GM23338 (cell line): Measurements from ENCODE around the gene S100A5. TPM values are rescaled to one million over a fixed set of nuclear protein-coding genes. Genes with fewer than 3 reads are reported as not detected.

ENCODE experiments used
- ATAC-seq: fragments of 200-7000 bp; cut with Tn5 transposase; 3 replicates; pipeline ENCODE4 v1.9.1; 2020
- DNase-seq: peaks from one replicate; pipeline ENCODE4 v3.0.0-alpha.2; 2015; ENCODE audit warnings: low spot score
- H2AFZ ChIP-seq: fragments of 200-600 bp; sonication (generic); 2 replicates; pipeline ENCODE4 v1.8.0; 2016; ENCODE audit warnings: antibody characterized with exemption, mild to moderate bottlenecking, moderate library complexity
- H3F3A ChIP-seq: fragments of 200-600 bp; sonication (generic); replicated peaks from 2 replicates; pipeline ENCODE4 v1.8.0; 2017; ENCODE audit warnings: antibody characterized with exemption, mixed run types, low read depth
- H3K27ac ChIP-seq: fragments of 200-600 bp; sonication (generic); 2 replicates; pipeline ENCODE4 v1.6.1; 2016; ENCODE audit warnings: low read depth
- H3K27me3 ChIP-seq: fragments of 200-600 bp; sonication (generic); 2 replicates; pipeline ENCODE4 v1.8.0; 2016; ENCODE audit warnings: mild to moderate bottlenecking, mixed run types, moderate library complexity; ENCODE audit not compliant: insufficient read depth
- H3K36me3 ChIP-seq: fragments of 200-600 bp; sonication (generic); 2 replicates; pipeline ENCODE4 v1.8.0; 2016; ENCODE audit warnings: mild to moderate bottlenecking; ENCODE audit not compliant: insufficient read depth
- H3K4me1 ChIP-seq: fragments of 200-600 bp; sonication (generic); 2 replicates; pipeline ENCODE4 v1.8.0; 2016; ENCODE audit warnings: mild to moderate bottlenecking, moderate library complexity; ENCODE audit not compliant: insufficient read depth
- H3K4me2 ChIP-seq: fragments of 200-600 bp; sonication (generic); 2 replicates; pipeline ENCODE4 v1.7.1; 2017; ENCODE audit warnings: mixed run types
- H3K4me3 ChIP-seq: fragments of 200-600 bp; sonication (generic); 2 replicates; pipeline ENCODE4 v1.6.1; 2016; ENCODE audit warnings: mixed run types
- H3K79me2 ChIP-seq: fragments of 200-600 bp; sonication (generic); replicated peaks from 2 replicates; pipeline ENCODE4 v1.8.0; 2017; ENCODE audit warnings: mild to moderate bottlenecking; ENCODE audit not compliant: insufficient read depth
- H3K9me2 ChIP-seq: fragments of 200-600 bp; sonication (generic); 2 replicates; pipeline ENCODE4 v1.8.0; 2017; ENCODE audit not compliant: insufficient read depth
- H4K20me1 ChIP-seq: fragments of 200-600 bp; sonication (generic); replicated peaks from 2 replicates; pipeline ENCODE4 v1.8.0; 2017; ENCODE audit warnings: mild to moderate bottlenecking; ENCODE audit not compliant: insufficient read depth
- H3K27ac Mint-ChIP-seq: 2 replicates; pipeline ENCODE4 v1.8.0; 2020; ENCODE audit warnings: inconsistent platforms, mild to moderate bottlenecking, moderate library complexity, mixed read lengths
- H3K27me3 Mint-ChIP-seq: 3 replicates; pipeline ENCODE4 v1.8.0; 2022; ENCODE audit warnings: low read depth, mild to moderate bottlenecking, moderate library complexity, mixed read lengths, inconsistent platforms; ENCODE audit not compliant: insufficient read depth, poor library complexity
- H3K36me3 Mint-ChIP-seq: 3 replicates; pipeline ENCODE4 v1.8.0; 2021; ENCODE audit warnings: low read depth, mild to moderate bottlenecking, inconsistent platforms, moderate library complexity, mixed read lengths
- H3K4me1 Mint-ChIP-seq: 3 replicates; pipeline ENCODE4 v1.8.0; 2020; ENCODE audit warnings: mild to moderate bottlenecking, inconsistent platforms, mixed read lengths
- H3K4me3 Mint-ChIP-seq: 3 replicates; pipeline ENCODE4 v1.8.0; 2021; ENCODE audit warnings: moderate library complexity, mild to moderate bottlenecking, inconsistent platforms, mixed read lengths
- H3K9me3 Mint-ChIP-seq: 3 replicates; pipeline ENCODE4 v1.8.0; 2020; ENCODE audit warnings: moderate library complexity, mild to moderate bottlenecking, inconsistent platforms, mixed read lengths
- CREB1 ChIP-seq: fragments of 250-450 bp; sonication (Bioruptor Pico); IDR thresholded peaks from 2 replicates; pipeline ENCODE4 v1.5.0; 2020; ENCODE audit warnings: low read depth, mild to moderate bottlenecking, moderate library complexity
- CTCF ChIP-seq, 2 experiments: fragments of 200-600 bp in 1 of 2; sonication (generic) in 1 of 2; conservative IDR thresholded peaks; 2 replicates each; pipeline versions ENCODE4 v1.5.1 to v1.6.1; 2016 to 2017; ENCODE audit warnings: antibody characterized with exemption in 2 of 2, low read depth in 2 of 2, mild to moderate bottlenecking in 2 of 2, moderate library complexity in 1 of 2
- ETS1 ChIP-seq: IDR thresholded peaks from 2 replicates; pipeline ENCODE4 v1.6.1; 2016; ENCODE audit warnings: antibody characterized with exemption
- EZH2 ChIP-seq: fragments of 200-600 bp; sonication (generic); IDR thresholded peaks from one replicate; pipeline ENCODE4 v1.8.0; 2017; ENCODE audit warnings: antibody characterized with exemption, mild to moderate bottlenecking, low read depth; ENCODE audit not compliant: unreplicated experiment
- EZH2phosphoT487 ChIP-seq: fragments of 200-600 bp; sonication (generic); IDR thresholded peaks from one replicate; pipeline ENCODE4 v1.8.1; 2018; ENCODE audit warnings: antibody characterized with exemption; ENCODE audit not compliant: unreplicated experiment
- JUNB ChIP-seq: IDR thresholded peaks from one replicate; pipeline ENCODE4 v1.6.1; 2016; ENCODE audit warnings: antibody characterized with exemption; ENCODE audit not compliant: unreplicated experiment
- NANOG ChIP-seq: IDR thresholded peaks from 2 replicates; pipeline ENCODE4 v1.6.1; 2016; ENCODE audit warnings: antibody characterized with exemption, borderline replicate concordance
- POLR2AphosphoS5 ChIP-seq: IDR thresholded peaks from 2 replicates; pipeline ENCODE4 v1.6.1; 2016; ENCODE audit warnings: antibody characterized with exemption, low read depth
- REST ChIP-seq: IDR thresholded peaks from one replicate; pipeline ENCODE4 v1.6.1; 2018; ENCODE audit warnings: antibody characterized with exemption; ENCODE audit not compliant: unreplicated experiment
- STAT1 ChIP-seq: IDR thresholded peaks from one replicate; pipeline ENCODE4 v1.6.1; 2016; ENCODE audit warnings: antibody characterized with exemption; ENCODE audit not compliant: unreplicated experiment
- ZNF114 ChIP-seq: fragments of 250-450 bp; sonication (Bioruptor Pico); IDR thresholded peaks from 2 replicates; pipeline ENCODE4 v1.5.0; 2020; ENCODE audit warnings: mild to moderate bottlenecking, moderate library complexity
- ZNF331 ChIP-seq: fragments of 250-450 bp; sonication (Bioruptor Pico); IDR thresholded peaks from 2 replicates; pipeline ENCODE4 v1.5.0; 2020; ENCODE audit warnings: low read depth, mild to moderate bottlenecking, moderate library complexity
- ZNF462 ChIP-seq: fragments of 250-450 bp; sonication (Bioruptor Pico); IDR thresholded peaks from 2 replicates; pipeline ENCODE4 v1.5.0; 2020; ENCODE audit warnings: mild to moderate bottlenecking, moderate library complexity
- polyA plus RNA-seq: library from polyadenylated mRNA; unstranded; fragments of >200 nt; fragmentation: Nextera tagmentation; extraction: Ambion mirVana; gene quantifications from 2 replicates; pipeline ENCODE4 v1.2.1, GENCODE V29; 2016
- total RNA-seq: library from RNA; depleted of rRNA; stranded (reverse); fragments of >200 nt; shearing (Covaris generic); gene quantifications from 2 replicates; pipeline ENCODE4 v1.2.3, GENCODE V29; 2014

The S100A5 gene
- total and polyA plus RNA-seq, 2 experiments from 2014 or later: 0.47 TPM; not detected in 1

GRCh38 chr1:153553096-153553495 is 12.4 kb upstream of the S100A5 start:
- Mint-ChIP-seq H3K27me3 (peaks cover 16% of the 10 kb centered on the region), H3K4me3 (no peak overlapping the region), H3K36me3 (no peaks in the 10 kb centered on the region), H3K9me3 (no peaks in the 10 kb centered on the region), H3K27ac (no peak overlapping the region), H3K4me1 (peaks cover 31% of the 10 kb centered on the region)
- no peaks in the 10 kb centered on the region for H3F3A ChIP-seq
- H3K27ac ChIP-seq: no peak overlapping the region
- no peak overlapping the region for H2AFZ ChIP-seq
- H3K4me3 ChIP-seq: no peak overlapping the region
- H3K36me3 ChIP-seq: no peaks in the 10 kb centered on the region
- TF ChIP-seq JUNB (no peak), EZH2 (no peak), ZNF331 (CRISPR knock-in tag) (no peak), CTCF (conservative IDR thresholded peaks at IDR 0.05; ENCODE audit: low read depth in 2 of 2) (no peak), EZH2phosphoT487 (no peak), POLR2AphosphoS5 (no peak), ZNF462 (no peak), REST (no peak), ZNF114 (CRISPR knock-in tag) (no peak), NANOG (no peak), CREB1 (CRISPR knock-in tag) (no peak), STAT1 (no peak), ETS1 (no peak)
- no peaks in the 10 kb centered on the region for H3K79me2 ChIP-seq
- H4K20me1 ChIP-seq: no peaks in the 10 kb centered on the region
- DNase-seq (no peak), ATAC-seq (no peak)
- H3K4me1 ChIP-seq: no peaks in the 10 kb centered on the region
- no peaks in the 10 kb centered on the region for H3K27me3 ChIP-seq
- H3K9me2 ChIP-seq: no peaks in the 10 kb centered on the region
- H3K4me2 ChIP-seq: no peak overlapping the region
